Caki2 (cell line): Measurements from ENCODE around the gene SERPINB13. TPM values are rescaled to one million over a fixed set of nuclear protein-coding genes. Genes with fewer than 3 reads are reported as not detected.

Source experiments
- DNase-seq: peaks from one replicate; pipeline ENCODE4 v3.0.0-alpha.2; 2015; ENCODE audit warnings: low read depth
- in situ Hi-C: cut with HindIII; loops from 2 replicates; pipeline ENCODE4 v1.10.0; 2016; ENCODE audit warnings: low sequenced_read_pairs, low pct_unique_long_range_greater_than_20kb, mixed read lengths
- total RNA-seq: library from RNA; depleted of rRNA; stranded (reverse); fragments of >200 nt; shearing (Covaris generic); gene quantifications from 2 replicates; pipeline ENCODE4 v1.2.3, GENCODE V29; 2014; ENCODE audit warnings: low replicate concordance; rRNA removed

SERPINB13 gene, protein sequence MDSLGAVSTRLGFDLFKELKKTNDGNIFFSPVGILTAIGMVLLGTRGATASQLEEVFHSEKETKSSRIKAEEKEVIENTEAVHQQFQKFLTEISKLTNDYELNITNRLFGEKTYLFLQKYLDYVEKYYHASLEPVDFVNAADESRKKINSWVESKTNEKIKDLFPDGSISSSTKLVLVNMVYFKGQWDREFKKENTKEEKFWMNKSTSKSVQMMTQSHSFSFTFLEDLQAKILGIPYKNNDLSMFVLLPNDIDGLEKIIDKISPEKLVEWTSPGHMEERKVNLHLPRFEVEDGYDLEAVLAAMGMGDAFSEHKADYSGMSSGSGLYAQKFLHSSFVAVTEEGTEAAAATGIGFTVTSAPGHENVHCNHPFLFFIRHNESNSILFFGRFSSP
- not detected in 2 replicates for total RNA-seq

DNA sequence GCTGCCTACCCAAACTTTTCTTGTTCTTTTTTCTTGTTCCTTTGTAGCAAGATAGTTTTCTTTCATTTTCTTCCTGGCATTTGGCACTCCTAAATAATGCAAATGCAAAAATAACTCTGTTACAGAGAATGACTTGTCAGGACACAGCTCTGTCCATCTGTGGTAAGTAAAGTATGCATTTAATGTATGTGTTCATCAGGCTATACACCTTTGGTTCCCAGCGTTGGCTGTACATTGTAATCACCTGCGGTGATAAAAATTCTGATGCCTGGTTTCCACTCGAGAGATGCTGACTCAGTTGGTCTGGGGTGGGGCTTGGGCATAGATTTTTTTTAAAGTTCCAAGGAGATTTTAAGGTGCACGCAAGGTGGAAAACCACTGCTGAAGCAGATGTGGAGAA lies at the start of gene SERPINB13:
SERPINB13 (plus strand) TSS at position 378 of the 400 bp plus-strand sequence. CDS start 1,325 bp downstream, outside the sequence.
- in situ Hi-C loops, result no loop called here
- no peak for DNase-seq

DNA sequence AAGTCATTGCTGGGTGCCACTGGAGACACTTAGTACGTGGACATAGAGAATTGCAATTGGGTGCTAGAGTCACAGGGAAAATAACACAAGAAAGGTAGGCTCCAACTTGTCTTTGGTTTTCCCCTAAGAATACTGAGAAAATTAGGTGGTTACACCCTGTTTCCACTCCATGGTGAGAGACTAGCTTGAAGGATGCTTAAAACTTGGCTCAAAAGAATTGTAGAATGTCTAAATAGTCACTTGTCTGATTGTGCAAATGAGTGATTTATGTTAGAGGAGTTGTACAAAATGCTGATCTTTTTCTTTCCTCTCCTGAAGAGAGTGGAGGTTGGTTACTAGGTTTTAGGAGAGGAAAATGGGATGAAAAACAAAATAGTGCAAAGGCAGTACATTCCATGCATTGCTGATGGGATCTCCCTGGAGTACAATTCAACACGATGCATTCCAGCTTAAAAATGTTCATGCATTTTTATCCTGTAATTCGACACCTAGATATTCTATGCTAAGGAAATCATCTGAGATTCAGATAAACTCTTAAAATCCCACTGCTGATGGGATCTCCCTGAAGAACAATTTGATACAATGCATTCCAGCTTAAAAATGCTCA lies 47.1 kb upstream of the SERPINB13 start:
- in situ Hi-C loops, result no loop called here
- no peak for DNase-seq

DNA sequence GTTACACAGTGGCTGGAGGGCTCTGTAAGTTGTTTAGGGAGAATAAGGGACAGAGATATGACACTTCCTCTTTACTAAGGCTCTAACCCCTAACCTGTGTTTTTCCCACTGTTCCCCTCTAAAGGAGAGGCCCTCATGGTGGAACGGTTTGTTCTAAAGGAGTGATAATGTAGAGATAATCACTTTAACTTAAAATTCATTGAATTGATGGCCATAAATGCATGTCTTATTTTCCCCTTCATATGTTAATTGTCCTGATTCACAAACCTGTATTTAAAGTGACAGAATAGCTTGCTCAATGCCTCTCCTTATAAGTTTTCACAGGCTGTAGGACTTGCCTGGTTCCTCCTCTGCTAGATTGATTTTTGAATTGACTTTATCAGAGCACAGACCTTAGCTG lies 45.1 kb upstream of the SERPINB13 start, which contains the start of gene SERPINB12:
SERPINB12 (plus strand) TSS at position 301 of the 400 bp plus-strand sequence. CDS start 13,791 bp downstream, outside the sequence.
- in situ Hi-C loops, result no loop called here
- DNase-seq, result no peak

DNA sequence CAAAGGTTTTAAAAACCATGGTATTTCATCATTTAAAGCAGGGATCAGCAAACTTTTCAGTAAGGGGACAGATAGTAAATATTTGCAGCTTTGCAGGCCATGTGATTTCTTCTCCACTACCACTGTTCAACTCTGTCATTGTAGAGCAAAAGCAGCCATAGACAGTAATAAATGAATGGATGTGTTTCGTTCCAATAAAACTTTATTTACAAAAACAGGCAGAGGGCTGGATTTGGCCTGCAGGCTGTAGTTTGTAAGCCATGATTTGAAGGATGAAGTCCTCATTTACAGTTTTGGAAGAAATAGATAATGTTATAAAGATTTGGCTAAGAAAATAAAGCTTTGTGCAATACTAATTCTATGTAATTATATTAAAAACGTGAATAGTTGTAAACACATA lies 43.1 kb upstream of the SERPINB13 start:
- in situ Hi-C loops, result no loop called here
- DNase-seq, result no peak

DNA sequence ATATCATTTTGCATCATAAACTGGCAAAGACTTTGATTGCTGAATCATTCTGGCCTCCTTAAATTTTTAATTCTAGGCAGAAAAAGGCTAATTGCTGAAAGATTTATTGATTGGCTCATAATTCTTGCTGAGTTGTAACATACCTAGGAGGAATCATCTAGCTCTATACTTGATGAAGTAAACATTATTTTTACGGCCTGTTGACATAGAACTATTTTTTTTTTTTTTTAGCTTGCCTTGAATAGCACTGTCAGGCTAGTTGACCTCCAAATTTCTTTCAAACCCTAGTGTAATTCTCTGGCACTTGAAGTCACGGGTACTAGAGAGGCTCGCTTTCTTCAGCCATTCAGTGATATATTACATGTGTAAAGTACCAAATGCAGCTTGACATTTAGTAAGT lies 42.1 kb upstream of the SERPINB13 start:
- in situ Hi-C loops, result no loop called here
- DNase-seq, result no peak

DNA sequence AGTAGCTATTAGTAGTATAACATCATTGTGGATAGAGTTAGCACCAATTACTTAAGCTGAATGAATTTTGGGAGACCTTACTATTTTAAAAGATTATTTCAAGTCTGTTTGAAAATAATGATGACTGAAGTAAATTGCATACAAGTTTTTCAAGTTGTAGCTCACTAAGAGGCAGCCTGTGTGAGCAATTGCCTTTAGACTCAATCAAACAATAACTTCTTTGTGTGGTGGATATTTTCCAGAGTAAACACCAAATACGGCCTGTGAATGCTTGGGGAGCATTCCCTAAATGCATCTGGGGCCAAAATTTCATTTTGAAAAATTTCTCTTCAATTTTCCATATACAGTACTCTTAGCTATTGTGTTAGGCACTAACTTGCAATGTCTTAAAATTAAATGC lies 37.1 kb upstream of the SERPINB13 start:
- no peak for DNase-seq
- in situ Hi-C loops, result no loop called here

DNA sequence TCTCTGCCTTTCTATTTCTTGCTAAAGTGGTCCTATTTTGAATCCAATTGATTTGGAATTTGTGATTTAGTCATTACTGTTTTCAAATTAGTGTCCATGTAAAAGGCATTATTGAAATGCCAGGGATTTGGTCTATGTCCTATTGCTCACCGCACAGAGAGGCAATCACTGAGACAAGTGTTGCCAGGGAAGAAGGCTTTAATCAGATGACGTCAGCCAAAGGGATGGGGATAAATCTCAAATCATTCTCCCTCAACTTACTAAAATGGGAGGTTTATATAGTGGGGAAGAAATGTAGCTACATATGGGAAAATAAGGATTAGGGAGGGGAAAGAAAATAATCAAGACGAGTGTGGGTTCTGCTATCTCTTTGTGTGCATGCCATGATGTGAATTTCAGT lies 35.4 kb upstream of the SERPINB13 start:
- DNase-seq, result no peak
- in situ Hi-C loops, result no loop called here

DNA sequence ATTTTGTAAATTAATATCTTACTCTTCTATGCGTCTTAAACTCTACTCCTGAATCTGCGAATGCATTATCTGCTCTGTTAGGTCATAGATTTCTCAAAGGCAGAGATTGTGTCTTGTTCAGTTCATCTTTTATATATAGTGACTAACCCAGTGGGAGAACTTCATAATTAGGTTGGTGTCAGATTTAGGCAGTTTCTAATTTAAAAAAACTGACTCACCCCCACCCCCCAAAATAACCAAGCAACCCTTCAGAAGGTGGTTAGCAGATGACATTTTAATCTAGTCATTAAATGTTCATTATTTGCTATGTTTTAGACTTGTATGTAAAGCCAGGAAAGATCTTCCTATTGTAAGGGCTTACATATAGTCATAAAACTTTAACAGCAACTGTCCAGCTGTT lies 34.6 kb upstream of the SERPINB13 start:
- in situ Hi-C loops, result no loop called here

DNA sequence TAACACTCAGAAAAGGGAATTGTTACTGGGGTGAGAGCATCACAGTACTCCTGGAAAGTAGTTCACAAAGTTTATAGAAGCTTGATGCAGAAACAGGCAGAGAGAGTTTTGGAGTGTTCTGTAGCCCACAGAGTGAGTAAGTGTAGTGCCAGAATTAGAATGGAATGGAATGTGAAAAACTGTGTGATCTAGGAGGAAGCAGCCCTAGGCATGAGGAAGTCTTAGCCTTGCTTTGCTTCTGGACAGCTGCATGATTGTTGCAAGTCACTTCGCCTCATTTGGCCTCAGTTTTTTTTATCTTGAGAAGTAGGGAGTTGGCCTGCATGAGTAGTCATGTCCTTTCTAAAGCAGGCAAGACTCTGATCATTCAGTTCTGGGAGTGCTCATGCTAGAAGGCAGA lies 34.1 kb upstream of the SERPINB13 start:
- DNase-seq, result peak; percentile 14

More for the DNA sequence above, 34.6 kb upstream of the SERPINB13 start:
- DNase-seq, result no peak

DNA sequence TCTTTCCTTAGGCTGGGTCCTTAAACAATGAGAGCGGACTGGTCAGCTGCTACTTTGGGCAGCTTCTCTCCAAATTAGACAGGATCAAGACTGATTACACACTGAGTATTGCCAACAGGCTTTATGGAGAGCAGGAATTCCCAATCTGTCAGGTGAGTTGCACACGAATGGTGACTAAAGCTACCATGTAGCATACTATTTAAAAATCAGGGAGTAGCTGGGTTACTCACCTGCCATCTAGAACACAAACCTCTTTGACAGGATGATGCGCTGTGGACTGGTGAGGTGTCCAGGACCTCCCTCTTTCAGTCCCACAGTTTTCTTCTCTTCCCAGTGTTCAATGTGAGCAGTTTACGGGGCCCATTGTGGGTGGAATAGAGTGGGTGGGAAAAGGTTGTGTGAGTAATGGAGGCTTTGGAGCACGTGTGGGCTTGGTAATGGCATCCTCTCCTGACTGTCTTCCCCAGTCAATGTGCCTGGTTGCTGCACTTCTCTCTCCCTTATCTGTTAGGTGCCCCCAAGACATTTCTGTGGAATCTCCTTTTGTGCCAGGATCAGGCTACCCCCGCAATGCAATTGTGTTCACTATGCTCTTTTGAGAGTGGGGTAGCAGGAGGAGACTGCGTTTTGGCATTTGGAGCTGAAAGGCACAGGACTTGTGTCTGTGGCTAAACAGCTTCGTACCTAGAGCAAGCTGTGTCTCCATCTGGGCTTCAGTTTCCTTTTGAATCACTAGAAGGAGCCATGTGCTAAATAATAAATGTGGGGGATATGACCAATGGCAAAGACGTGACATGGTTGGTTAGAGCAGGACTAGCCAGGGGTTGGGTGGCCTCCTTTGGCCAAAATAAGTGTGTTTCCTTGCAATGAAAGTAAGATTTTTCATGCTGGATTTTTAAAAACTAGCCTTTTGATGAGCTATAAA lies 27.3 kb upstream of the SERPINB13 start:
- DNase-seq, result no peak
- in situ Hi-C loops, result no loop called here

More for the DNA sequence above, 34.1 kb upstream of the SERPINB13 start:
- in situ Hi-C loops, result no loop called here

DNA sequence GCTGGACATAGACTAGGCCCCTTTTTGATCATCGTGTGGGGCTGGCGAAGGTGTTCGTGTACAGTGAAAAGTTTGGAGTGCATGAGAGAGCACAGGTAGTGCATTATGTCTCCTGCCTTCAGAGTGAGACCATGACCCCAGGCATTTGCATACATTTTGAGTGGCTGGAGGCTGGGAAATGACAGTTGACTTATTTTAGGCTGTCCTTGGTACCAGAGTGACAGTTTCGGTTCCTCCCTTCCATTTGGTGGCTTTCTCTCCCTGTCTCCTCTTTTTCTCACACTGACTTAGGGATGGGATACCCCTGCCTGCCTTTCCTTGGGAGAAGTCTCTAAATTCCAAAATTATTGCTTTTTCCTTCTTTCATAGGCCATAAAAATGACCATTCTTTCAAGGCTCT lies 24.9 kb upstream of the SERPINB13 start:
- in situ Hi-C loops, result no loop called here
- DNase-seq, result no peak

DNA sequence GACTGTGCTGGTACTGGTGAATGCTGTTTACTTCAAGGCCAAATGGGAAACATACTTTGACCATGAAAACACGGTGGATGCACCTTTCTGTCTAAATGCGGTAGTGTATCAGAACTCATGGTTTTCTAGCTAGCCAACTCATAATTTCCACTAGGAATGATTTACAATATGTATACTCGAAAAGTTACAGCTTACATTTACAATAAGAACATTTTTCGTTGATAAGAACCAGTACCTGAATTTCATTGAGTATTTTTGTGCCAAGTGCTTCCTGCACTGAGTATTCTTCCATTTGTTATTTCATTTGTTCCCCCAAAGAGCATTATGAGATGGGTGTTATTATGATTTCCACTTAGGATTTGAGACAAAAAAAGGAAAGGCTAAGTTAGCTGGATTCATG lies 23.1 kb upstream of the SERPINB13 start:
- no peak for DNase-seq
- in situ Hi-C loops, result no loop called here

DNA sequence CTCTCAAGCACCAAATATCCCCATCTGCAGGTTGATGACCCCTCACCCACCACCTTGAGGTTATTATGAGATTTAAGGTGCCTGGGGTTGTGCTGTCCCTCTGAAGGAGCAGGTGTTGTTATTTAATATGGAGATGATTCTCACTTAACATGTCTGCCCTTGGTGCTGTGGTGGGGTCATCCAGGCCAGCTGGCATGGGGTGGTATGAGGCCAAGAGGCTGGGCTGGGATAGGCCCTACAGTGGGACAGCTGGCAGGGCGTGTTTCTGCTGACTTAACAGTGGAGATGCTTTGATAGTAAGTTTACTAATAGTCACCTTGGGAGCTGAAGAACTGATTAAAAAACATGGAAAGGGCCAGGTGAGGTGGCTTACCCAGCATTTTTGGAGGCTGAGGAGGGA lies 22.6 kb upstream of the SERPINB13 start:
- in situ Hi-C loops, result no loop called here
- no peak for DNase-seq

DNA sequence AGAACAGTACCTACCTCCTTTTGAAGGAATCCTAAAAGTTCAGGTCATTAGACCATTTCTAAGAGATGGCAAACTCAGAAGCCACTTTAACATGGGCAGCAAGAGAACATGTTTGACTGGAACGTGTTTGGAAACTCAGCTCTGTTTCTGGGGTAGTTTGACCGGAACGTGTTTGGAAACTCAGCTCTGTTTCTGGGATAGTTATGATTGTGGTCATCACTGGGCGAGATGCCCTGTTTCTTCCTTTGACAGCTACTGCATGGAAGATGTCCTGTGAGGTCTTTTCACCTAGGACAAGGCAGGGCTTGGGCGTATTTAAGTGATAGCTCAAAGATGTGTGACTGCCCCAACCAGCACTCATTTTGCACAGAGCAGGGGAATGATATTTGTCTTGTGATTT lies 19.9 kb upstream of the SERPINB13 start:
- in situ Hi-C loops, result no loop called here
- DNase-seq, result no peak

DNA sequence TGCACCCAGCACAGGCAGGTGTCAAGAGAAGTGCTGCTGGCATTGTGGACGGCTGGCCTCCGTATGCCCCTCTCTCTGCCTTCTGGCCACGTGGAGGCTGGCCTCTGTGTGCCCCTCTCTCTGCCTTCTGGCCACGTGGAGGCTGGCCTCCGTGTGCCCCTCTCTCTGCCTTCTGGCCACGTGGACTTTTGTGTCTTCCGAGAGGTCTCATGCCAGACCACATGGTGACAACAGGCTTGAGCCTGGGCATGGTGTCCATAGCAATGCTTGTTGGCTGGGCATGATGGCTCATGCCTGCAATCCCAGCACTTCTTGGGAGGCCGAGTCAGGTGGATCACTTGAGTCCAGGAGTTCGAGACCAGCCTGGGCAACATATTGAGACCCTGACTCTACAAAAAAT lies 19.3 kb upstream of the SERPINB13 start:
- in situ Hi-C loops, result no loop called here
- DNase-seq, result no peak

DNA sequence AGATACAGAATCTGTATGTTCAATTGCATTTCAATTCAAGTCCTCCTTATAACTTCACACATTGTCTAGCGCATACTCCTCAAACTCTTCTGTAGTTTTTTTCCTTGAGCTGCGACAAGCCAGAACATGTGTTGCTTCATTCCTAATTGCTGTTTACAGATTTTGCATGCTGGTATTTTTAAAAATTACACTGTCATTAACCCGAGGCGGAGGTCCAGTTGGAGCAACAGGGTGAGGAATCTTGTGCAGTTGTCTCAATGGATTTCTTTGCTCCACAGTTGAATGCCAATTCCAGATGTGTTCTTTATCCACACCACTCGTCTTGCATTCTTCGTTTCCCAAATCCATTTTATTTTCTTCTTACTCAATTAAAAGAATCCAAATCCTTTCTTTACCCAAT lies 16.4 kb upstream of the SERPINB13 start:
- DNase-seq, result no peak
- in situ Hi-C loops, result no loop called here

DNA sequence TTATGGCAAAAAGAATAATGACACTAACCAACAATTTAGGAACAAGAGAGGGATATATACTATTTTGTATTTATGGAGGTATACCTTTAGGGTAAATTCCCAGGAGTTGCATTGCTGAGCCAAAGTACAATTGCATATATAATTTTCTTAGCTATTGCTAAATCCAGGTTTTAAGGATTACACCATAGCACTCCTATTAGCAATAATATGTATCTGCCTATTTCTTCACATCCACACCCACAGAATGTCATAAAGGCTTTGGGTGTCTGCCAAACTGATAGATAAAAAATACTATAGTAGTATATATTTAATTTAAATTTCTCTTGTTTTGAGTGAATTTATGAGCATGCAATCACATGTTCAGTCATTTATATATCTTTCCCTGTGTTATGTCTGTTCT lies 11.5 kb upstream of the SERPINB13 start:
- no peak for DNase-seq
- in situ Hi-C loops, result no loop called here

DNA sequence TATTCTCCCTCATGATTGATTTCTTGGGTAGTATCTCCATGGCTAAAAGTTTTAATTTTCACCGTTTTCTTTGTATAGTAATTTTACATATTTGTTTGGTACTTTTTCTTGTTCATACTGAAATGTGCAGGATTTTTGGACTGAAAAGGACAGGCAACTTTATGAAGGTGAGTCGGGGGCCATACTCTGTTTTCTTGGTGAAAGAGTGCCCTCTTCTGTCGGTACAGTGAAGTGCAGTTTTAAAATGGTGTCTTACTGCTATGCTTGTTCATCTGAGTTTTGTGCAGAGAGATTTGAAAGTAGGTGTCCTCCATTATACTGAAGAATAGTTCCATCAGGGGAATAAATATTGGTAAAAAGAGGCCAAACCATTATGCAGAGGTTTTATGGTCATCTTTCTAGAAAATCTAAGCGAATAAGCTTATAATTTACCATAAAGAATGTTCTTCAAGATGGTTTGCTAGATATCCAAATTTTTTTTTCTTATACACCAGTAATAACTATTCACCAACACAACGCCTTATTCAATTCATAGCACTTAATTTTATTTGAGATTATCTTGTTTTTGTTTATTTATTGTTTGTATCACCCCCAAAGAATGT lies 8.7 kb upstream of the SERPINB13 start:
- in situ Hi-C loops, result no loop called here
- peak; percentile 19 for DNase-seq
